HEK293 (cell line): ENCODE measurements around the gene C5AR2.

ENCODE experiments used
- CTCF ChIA-PET: fragments of 350-600 bp; formaldehyde crosslinking; extraction: SDS; loops from one replicate; lab custom pipeline; 2021; ENCODE audit warnings: antibody characterized with exemption; lab: Yijun Ruan, JAX
- POLR2A ChIA-PET: fragments of 300-600 bp; formaldehyde crosslinking; extraction: SDS; loops from one replicate; lab custom pipeline; 2020; ENCODE audit warnings: antibody characterized with exemption, inconsistent platforms; lab: Yijun Ruan, JAX
- H3K27ac ChIP-seq: fragments of 200-500 bp; sonication (Bioruptor generic); 2 replicates; pipeline ENCODE4 v1.5.1; 2014; ENCODE audit warnings: low read depth, low read length, control low read depth, inconsistent platforms; ENCODE audit errors: extremely low read depth
- H3K36me3 ChIP-seq, 2 experiments: fragments of 200-500 bp in 1 of 2; sonication (Bioruptor generic) in 1 of 2; 1 replicate in 1 of 2; 2 replicates in 1 of 2; pipeline ENCODE4 v1.5.1; 2014 to 2017; ENCODE audit warnings: inconsistent platforms in 2 of 2, low read length in 2 of 2; ENCODE audit not compliant: control insufficient read depth in 2 of 2, insufficient read depth in 1 of 2
- H3K4me1 ChIP-seq: fragments of 200-500 bp; sonication (Bioruptor generic); 2 replicates; pipeline ENCODE4 v1.5.1; 2014; ENCODE audit warnings: mild to moderate bottlenecking, low read length, inconsistent platforms; ENCODE audit not compliant: control insufficient read depth, insufficient read depth
- H3K4me3 ChIP-seq: 2 replicates; pipeline ENCODE4 v1.5.1; 2011; ENCODE audit warnings: low read depth, mild to moderate bottlenecking, control low read depth, low read length, moderate library complexity
- H3K9me3 ChIP-seq: fragments of 200-500 bp; sonication (Bioruptor generic); 2 replicates; pipeline ENCODE4 v1.5.1; 2014; ENCODE audit warnings: low read depth, low read length, inconsistent platforms; ENCODE audit not compliant: control insufficient read depth, insufficient read depth
- REPIN1 ChIP-seq: fragments of 450-650 bp; formaldehyde crosslinking; IDR thresholded peaks from 2 replicates; pipeline ENCODE4 v1.5.1; 2017; ENCODE audit warnings: missing biosample characterization, missing genetic modification characterization, low read depth
- ZBTB1 ChIP-seq: fragments of 450-650 bp; formaldehyde crosslinking; IDR thresholded peaks from 2 replicates; pipeline ENCODE4 v1.5.1; 2016; ENCODE audit warnings: missing biosample characterization, missing genetic modification characterization
- ZBTB20 ChIP-seq: fragments of 450-650 bp; formaldehyde crosslinking; IDR thresholded peaks from 2 replicates; pipeline ENCODE4 v1.5.1; 2016; ENCODE audit warnings: missing biosample characterization, missing genetic modification characterization
- ZNF146 ChIP-seq: fragments of 450-650 bp; formaldehyde crosslinking; IDR thresholded peaks from 2 replicates; pipeline ENCODE4 v1.5.1; 2016; ENCODE audit warnings: missing biosample characterization, missing genetic modification characterization
- ZNF157 ChIP-seq: fragments of 450-650 bp; formaldehyde crosslinking; IDR thresholded peaks from 2 replicates; pipeline ENCODE4 v1.5.1; 2016; ENCODE audit warnings: missing biosample characterization, missing genetic modification characterization
- ZNF223 ChIP-seq: fragments of 450-650 bp; formaldehyde crosslinking; IDR thresholded peaks from 2 replicates; pipeline ENCODE4 v1.5.1; 2016; ENCODE audit warnings: missing biosample characterization, missing genetic modification characterization
- ZNF37A ChIP-seq: fragments of 450-650 bp; IDR thresholded peaks from 2 replicates; pipeline ENCODE4 v1.5.1; 2018; ENCODE audit warnings: missing biosample characterization, missing genetic modification characterization
- ZNF426 ChIP-seq: fragments of 450-650 bp; formaldehyde crosslinking; IDR thresholded peaks from 2 replicates; pipeline ENCODE4 v1.5.1; 2017; ENCODE audit warnings: missing biosample characterization, missing genetic modification characterization, mild to moderate bottlenecking, inconsistent platforms, moderate library complexity
- ZNF529 ChIP-seq: fragments of 450-650 bp; formaldehyde crosslinking; IDR thresholded peaks from 2 replicates; pipeline ENCODE4 v1.5.1; 2017; ENCODE audit warnings: missing genetic modification characterization, missing biosample characterization; ENCODE audit not compliant: insufficient replicate concordance
- ZNF544 ChIP-seq: fragments of 450-650 bp; formaldehyde crosslinking; IDR thresholded peaks from 2 replicates; pipeline ENCODE4 v1.5.0; 2017; ENCODE audit warnings: missing biosample characterization, missing genetic modification characterization
- ZSCAN30 ChIP-seq: fragments of 450-650 bp; IDR thresholded peaks from 2 replicates; pipeline ENCODE4 v1.5.1; 2018; ENCODE audit warnings: missing biosample characterization, mild to moderate bottlenecking, missing genetic modification characterization, moderate library complexity
- TF ChIP-seq, protein P1 (sequence below): fragments of 450-650 bp; formaldehyde crosslinking; IDR thresholded peaks from 2 replicates; pipeline ENCODE4 v1.5.1; 2016; ENCODE audit warnings: missing biosample characterization, missing genetic modification characterization
- TF ChIP-seq, protein P2 (sequence below): fragments of 450-650 bp; formaldehyde crosslinking; IDR thresholded peaks from 2 replicates; pipeline ENCODE4 v1.5.1; 2016; ENCODE audit warnings: missing biosample characterization, missing genetic modification characterization, low read depth
- TF ChIP-seq, protein P3 (sequence below): sonication (generic); formaldehyde crosslinking; IDR thresholded peaks from 2 replicates; pipeline ENCODE4 v1.8.1; 2022; ENCODE audit warnings: mild to moderate bottlenecking, moderate library complexity, missing genetic modification reagents

The C5AR2 gene

DNA sequence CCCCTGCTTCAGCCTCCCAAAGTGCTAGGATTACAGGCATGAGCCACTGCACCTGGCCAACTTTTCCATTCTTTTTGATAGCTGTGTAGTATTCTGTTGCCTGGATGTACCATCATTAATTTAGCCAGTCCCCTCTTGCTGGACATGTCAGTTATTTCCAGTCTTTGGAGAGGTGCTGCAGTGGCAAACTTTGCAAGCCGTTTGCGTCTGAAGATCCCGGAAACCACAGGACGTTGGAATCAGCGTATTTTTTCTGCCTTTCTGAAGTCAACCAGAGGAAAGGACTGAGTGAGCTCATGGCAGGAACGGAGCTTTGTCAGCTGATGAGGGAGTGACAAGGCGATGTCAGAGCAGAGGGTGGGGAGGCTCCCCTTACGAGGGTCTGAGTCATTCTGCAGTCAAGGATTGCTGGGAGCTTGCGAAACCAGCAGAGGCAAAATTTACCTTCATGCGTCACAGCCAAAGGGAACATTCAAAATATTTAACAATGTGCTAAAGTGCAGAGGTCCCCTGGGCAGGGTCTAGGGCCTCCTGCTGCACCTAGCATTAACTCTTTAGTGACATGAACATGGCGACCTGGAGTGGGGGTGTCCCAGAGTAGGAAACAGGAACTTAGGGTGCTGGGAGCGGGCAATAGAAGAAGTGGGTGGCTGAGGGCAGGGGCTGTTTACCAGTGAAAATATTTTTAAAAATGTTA is 16.7 kb upstream of the C5AR2 start (continued):
- TF ChIP-seq ZNF37A (no peak), ZNF223 (tag by site-specific recombination) (no peak), ZBTB1 (tag by site-specific recombination) (no peak), ZNF544 (tag by site-specific recombination) (no peak)

DNA sequence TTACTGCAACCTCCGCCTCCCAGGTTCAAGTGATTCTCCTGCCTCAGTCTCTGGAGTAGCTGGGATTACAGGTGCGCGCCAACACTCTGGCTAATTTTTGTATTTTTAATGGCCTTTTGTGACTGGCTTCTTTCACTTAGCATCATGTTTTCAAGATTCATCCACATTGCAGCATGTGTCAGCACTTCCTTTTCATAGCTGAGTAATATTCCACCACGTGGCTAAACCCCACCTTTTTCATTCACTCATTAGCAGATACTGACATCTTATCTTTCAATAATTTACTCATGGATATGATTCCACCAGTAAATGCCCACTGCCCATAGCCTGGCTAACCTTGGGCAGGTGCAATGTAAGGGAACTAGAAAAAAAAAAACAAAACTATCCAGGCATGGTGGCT is 15.5 kb upstream of the C5AR2 start:
- POLR2A ChIA-PET: interaction anchor here (0.5 to 1.2 kb wide), 2 partner anchors 21 to 33 kb away, joined by 3 read pairs; no protein-coding TSS in a partner anchor
- no peaks in the 10 kb centered on the region for H3K36me3 ChIP-seq
- no peaks in the 10 kb centered on the region for H3K4me1 ChIP-seq
- no peak overlapping the region for H3K27ac ChIP-seq
- no peaks in the 10 kb centered on the region for H3K9me3 ChIP-seq
- CTCF ChIA-PET: interaction anchor here (0.7 to 2.0 kb wide), 3 partner anchors 32 to 78 kb away, joined by 4 to 16 read pairs (median 11); partner anchors contain the start of gene DHX34
- no peak overlapping the region for H3K4me3 ChIP-seq
- TF ChIP-seq ZNF146 (tag by site-specific recombination) (peak; percentile 84), ZSCAN30 (no peak)

DNA sequence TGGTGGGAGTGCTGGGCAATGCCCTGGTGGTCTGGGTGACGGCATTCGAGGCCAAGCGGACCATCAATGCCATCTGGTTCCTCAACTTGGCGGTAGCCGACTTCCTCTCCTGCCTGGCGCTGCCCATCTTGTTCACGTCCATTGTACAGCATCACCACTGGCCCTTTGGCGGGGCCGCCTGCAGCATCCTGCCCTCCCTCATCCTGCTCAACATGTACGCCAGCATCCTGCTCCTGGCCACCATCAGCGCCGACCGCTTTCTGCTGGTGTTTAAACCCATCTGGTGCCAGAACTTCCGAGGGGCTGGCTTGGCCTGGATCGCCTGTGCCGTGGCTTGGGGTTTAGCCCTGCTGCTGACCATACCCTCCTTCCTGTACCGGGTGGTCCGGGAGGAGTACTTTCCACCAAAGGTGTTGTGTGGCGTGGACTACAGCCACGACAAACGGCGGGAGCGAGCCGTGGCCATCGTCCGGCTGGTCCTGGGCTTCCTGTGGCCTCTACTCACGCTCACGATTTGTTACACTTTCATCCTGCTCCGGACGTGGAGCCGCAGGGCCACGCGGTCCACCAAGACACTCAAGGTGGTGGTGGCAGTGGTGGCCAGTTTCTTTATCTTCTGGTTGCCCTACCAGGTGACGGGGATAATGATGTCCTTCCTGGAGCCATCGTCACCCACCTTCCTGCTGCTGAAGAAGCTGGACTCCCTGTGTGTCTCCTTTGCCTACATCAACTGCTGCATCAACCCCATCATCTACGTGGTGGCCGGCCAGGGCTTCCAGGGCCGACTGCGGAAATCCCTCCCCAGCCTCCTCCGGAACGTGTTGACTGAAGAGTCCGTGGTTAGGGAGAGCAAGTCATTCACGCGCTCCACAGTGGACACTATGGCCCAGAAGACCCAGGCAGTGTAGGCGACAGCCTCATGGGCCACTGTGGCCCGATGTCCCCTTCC is 11.8 kb upstream of the C5AR2 start:
- no peak overlapping the region for H3K27ac ChIP-seq
- ChIA-PET POLR2A (no interaction called here), CTCF (interaction anchor here (0.7 to 1.5 kb wide), 2 partner anchors 28 to 71 kb away, joined by 3 read pairs; no protein-coding TSS in a partner anchor)

DNA sequence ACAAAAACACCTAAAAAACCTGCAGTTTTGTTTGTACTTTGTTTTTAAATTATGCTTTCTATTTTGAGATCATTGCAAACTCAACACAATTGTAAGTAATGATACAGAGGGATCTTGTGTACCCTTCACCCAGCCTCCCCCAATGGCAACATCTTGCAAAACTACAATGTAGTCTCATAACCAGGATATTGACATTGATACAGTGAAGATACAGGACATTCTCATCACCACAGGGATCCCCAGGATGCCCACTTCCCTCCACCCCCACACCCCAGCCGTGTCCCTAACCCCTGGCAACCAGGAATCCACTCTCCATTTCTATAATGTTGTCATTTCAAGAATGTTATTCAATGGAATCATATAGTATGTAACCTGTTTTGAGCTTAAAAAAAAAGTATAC is 10.3 kb upstream of the C5AR2 start:
- no peak overlapping the region for H3K4me3 ChIP-seq
- POLR2A ChIA-PET: no interaction called here
- TF ChIP-seq REPIN1 (tag by site-specific recombination) (no peak), ZNF157 (tag by site-specific recombination) (no peak), ZNF529 (tag by site-specific recombination) (peak; percentile 99)
- TF ChIP-seq, protein P1, sequence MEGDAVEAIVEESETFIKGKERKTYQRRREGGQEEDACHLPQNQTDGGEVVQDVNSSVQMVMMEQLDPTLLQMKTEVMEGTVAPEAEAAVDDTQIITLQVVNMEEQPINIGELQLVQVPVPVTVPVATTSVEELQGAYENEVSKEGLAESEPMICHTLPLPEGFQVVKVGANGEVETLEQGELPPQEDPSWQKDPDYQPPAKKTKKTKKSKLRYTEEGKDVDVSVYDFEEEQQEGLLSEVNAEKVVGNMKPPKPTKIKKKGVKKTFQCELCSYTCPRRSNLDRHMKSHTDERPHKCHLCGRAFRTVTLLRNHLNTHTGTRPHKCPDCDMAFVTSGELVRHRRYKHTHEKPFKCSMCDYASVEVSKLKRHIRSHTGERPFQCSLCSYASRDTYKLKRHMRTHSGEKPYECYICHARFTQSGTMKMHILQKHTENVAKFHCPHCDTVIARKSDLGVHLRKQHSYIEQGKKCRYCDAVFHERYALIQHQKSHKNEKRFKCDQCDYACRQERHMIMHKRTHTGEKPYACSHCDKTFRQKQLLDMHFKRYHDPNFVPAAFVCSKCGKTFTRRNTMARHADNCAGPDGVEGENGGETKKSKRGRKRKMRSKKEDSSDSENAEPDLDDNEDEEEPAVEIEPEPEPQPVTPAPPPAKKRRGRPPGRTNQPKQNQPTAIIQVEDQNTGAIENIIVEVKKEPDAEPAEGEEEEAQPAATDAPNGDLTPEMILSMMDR (tag by site-specific recombination): no peak
- TF ChIP-seq, all 188 proteins: peak for 1
- Histone ChIP-seq H3K36me3 (no peaks in the 10 kb centered on the region), H3K9me3 (no peaks in the 10 kb centered on the region), H3K4me1 (no peaks in the 10 kb centered on the region), H3K27ac (no peak overlapping the region)
- CTCF ChIA-PET: interaction anchor here (0.5 to 1.5 kb wide), 2 partner anchors 27 to 469 kb away, joined by 3 read pairs; no protein-coding TSS in a partner anchor

More for the DNA sequence above, 11.8 kb upstream of the C5AR2 start:
- no peaks in the 10 kb centered on the region for H3K36me3 ChIP-seq
- H3K9me3 ChIP-seq: no peaks in the 10 kb centered on the region
- H3K4me3 ChIP-seq: no peak overlapping the region
- H3K4me1 ChIP-seq: no peaks in the 10 kb centered on the region
- TF ChIP-seq, protein P2, sequence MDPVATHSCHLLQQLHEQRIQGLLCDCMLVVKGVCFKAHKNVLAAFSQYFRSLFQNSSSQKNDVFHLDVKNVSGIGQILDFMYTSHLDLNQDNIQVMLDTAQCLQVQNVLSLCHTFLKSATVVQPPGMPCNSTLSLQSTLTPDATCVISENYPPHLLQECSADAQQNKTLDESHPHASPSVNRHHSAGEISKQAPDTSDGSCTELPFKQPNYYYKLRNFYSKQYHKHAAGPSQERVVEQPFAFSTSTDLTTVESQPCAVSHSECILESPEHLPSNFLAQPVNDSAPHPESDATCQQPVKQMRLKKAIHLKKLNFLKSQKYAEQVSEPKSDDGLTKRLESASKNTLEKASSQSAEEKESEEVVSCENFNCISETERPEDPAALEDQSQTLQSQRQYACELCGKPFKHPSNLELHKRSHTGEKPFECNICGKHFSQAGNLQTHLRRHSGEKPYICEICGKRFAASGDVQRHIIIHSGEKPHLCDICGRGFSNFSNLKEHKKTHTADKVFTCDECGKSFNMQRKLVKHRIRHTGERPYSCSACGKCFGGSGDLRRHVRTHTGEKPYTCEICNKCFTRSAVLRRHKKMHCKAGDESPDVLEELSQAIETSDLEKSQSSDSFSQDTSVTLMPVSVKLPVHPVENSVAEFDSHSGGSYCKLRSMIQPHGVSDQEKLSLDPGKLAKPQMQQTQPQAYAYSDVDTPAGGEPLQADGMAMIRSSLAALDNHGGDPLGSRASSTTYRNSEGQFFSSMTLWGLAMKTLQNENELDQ: no peak
- TF ChIP-seq ZBTB20 (tag by site-specific recombination): no peak
- TF ChIP-seq ZNF426: no peak
- TF ChIP-seq, protein P3, sequence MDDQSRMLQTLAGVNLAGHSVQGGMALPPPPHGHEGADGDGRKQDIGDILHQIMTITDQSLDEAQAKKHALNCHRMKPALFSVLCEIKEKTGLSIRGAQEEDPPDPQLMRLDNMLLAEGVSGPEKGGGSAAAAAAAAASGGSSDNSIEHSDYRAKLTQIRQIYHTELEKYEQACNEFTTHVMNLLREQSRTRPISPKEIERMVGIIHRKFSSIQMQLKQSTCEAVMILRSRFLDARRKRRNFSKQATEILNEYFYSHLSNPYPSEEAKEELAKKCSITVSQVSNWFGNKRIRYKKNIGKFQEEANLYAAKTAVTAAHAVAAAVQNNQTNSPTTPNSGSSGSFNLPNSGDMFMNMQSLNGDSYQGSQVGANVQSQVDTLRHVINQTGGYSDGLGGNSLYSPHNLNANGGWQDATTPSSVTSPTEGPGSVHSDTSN (CRISPR knock-in tag): peak; percentile 51; the same call in 1 of the 2 replicates
- TF ChIP-seq, all 188 proteins: peak for 1
